ENCODE results near the gene CSNK2A3. TPM values are rescaled to one million over a fixed set of nuclear protein-coding genes. Genes with fewer than 3 reads are reported as not detected.

CSNK2A3 gene
- polyA plus RNA-seq, 1 donor (not counting 4 experiments of a cell fraction or from before 2014, with no cell fraction given), result 2.6 TPM

DNA sequence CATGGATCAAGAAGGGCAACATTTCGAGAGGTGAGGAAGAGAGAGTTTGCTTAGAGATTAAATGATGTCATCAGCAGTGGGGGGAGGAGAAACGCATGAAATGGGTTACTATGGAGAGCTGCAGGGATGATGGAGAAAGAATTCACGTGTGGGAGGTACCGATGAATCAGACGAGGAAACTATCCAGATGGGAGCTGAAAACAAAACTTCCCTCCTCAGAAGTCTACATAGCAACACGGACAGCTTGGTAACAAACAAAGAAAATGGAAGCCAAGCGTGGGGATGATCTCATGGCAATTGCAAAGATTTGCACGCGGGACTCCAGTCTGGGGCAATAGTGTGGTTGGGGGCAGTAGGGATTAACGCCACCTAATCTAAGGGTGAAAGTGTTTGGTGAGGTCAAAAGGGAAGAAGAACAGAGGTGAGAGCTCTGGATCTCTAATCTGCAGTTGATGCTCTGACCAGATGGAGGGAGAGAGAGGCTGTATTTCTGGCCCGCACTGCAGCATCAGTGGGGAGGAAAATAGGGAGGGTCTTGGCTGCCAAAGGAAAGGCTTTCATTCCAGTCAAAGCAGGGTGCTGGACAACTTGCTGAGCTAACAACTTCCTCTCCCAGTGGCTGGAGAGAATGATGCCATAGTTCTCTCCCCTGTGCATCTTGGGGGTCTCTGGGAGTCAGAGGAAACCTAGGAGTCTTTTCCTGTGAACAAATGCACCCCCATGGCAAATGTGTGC is 43.4 kb upstream of the CSNK2A3 start:
- no peak for TF ChIP-seq EZH2 (IDR thresholded peaks at IDR 0.05; ENCODE audit: low read length)
- TF ChIP-seq, protein P1, sequence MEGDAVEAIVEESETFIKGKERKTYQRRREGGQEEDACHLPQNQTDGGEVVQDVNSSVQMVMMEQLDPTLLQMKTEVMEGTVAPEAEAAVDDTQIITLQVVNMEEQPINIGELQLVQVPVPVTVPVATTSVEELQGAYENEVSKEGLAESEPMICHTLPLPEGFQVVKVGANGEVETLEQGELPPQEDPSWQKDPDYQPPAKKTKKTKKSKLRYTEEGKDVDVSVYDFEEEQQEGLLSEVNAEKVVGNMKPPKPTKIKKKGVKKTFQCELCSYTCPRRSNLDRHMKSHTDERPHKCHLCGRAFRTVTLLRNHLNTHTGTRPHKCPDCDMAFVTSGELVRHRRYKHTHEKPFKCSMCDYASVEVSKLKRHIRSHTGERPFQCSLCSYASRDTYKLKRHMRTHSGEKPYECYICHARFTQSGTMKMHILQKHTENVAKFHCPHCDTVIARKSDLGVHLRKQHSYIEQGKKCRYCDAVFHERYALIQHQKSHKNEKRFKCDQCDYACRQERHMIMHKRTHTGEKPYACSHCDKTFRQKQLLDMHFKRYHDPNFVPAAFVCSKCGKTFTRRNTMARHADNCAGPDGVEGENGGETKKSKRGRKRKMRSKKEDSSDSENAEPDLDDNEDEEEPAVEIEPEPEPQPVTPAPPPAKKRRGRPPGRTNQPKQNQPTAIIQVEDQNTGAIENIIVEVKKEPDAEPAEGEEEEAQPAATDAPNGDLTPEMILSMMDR (optimal IDR thresholded peaks at IDR 0.05 in 1 of 3, IDR thresholded peaks at IDR 0.05 in 1 of 3, conservative IDR thresholded peaks at IDR 0.05 in 1 of 3; ENCODE audit: extremely low read depth in 1 of 3, insufficient read depth in 2 of 3, low read length in 3 of 3), result no peak
- Histone ChIP-seq H3K4me1 (ENCODE audit: control insufficient read depth, extremely low read depth, insufficient read depth, low read length) (peaks cover 26% of the 10 kb centered on the region), H3K9me3 (ENCODE audit: control insufficient read depth, low read depth, low read length) (no peaks in the 10 kb centered on the region), H3K4me3 (ENCODE audit: control insufficient read depth in 2 of 3, extremely low read depth in 1 of 3, insufficient read depth in 2 of 3, low read depth in 1 of 3, low read length in 3 of 3) (no peak overlapping the region), H2AFZ (ENCODE audit: control insufficient read depth, low read length) (no peak overlapping the region), H3K9me1 (ENCODE audit: control insufficient read depth, extremely low read depth, insufficient read depth, low read length) (no peaks in the 10 kb centered on the region), H3K9ac (ENCODE audit: control insufficient read depth, extremely low read depth, insufficient read depth, low read length) (no peak overlapping the region), H3K36me3 (ENCODE audit: control insufficient read depth in 2 of 2, extremely low read depth in 1 of 2, insufficient read depth in 2 of 2, low read length in 2 of 2) (no peaks in the 10 kb centered on the region), H3K4me2 (ENCODE audit: control insufficient read depth, extremely low read depth, insufficient read depth, low read depth, low read length) (no peak overlapping the region), H3K27me3 (ENCODE audit: control insufficient read depth, extremely low read depth, insufficient read depth, low read length) (no peaks in the 10 kb centered on the region), H3K79me2 (ENCODE audit: control insufficient read depth, insufficient read depth, low read length) (no peaks in the 10 kb centered on the region), H3K27ac (ENCODE audit: control insufficient read depth, insufficient read depth, low read length) (no peak overlapping the region), H4K20me1 (ENCODE audit: control insufficient read depth, extremely low read depth, insufficient read depth, low read length) (no peaks in the 10 kb centered on the region)
- no peak for DNase-seq (ENCODE audit: low read depth, low spot score)
- dilution Hi-C loops (cut with MboI; ENCODE audit: extremely low pct_ligation_motif_present, low sequenced_read_pairs), result no loop called here
- no peak for FAIRE-seq

DNA sequence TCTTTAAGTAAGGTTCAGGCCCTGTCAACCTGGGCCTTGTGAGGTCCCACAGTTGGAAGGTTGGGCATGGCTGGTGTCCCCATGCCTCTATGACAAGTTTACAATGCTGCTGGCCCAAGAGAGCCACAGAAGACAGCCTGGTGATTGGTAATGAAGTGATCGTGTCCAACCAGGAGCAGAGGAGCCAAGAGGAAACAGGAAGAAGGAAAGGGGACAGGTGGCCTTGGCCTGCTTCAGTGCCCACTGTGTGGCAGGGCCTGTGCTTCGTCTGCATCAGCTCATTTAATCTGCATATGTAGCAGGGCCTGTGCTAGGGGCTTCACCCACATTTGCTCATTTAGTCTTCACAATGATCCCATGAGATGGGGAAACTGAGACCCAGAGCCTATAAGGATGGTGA is 42.1 kb upstream of the CSNK2A3 start:
- H3K9me3 ChIP-seq (ENCODE audit: control insufficient read depth, low read depth, low read length), result no peaks in the 10 kb centered on the region
- H3K4me1 ChIP-seq (ENCODE audit: control insufficient read depth, extremely low read depth, insufficient read depth, low read length), result peaks cover 16% of the 10 kb centered on the region
- dilution Hi-C loops (cut with MboI; ENCODE audit: extremely low pct_ligation_motif_present, low sequenced_read_pairs), result no loop called here
- H3K79me2 ChIP-seq (ENCODE audit: control insufficient read depth, insufficient read depth, low read length), result no peaks in the 10 kb centered on the region
- DNase-seq (ENCODE audit: low read depth, low spot score) (no peak), FAIRE-seq (no peak)
- H3K4me3 ChIP-seq (ENCODE audit: control insufficient read depth in 2 of 3, extremely low read depth in 1 of 3, insufficient read depth in 2 of 3, low read depth in 1 of 3, low read length in 3 of 3), result no peak overlapping the region
- H3K9me1 ChIP-seq (ENCODE audit: control insufficient read depth, extremely low read depth, insufficient read depth, low read length), result no peaks in the 10 kb centered on the region
- H3K36me3 ChIP-seq (ENCODE audit: control insufficient read depth in 2 of 2, extremely low read depth in 1 of 2, insufficient read depth in 2 of 2, low read length in 2 of 2), result no peaks in the 10 kb centered on the region
- H3K27ac ChIP-seq (ENCODE audit: control insufficient read depth, insufficient read depth, low read length), result no peak overlapping the region
- H3K9ac ChIP-seq (ENCODE audit: control insufficient read depth, extremely low read depth, insufficient read depth, low read length), result no peak overlapping the region
- no peak overlapping the region for H3K4me2 ChIP-seq (ENCODE audit: control insufficient read depth, extremely low read depth, insufficient read depth, low read depth, low read length)
- H4K20me1 ChIP-seq (ENCODE audit: control insufficient read depth, extremely low read depth, insufficient read depth, low read length), result no peaks in the 10 kb centered on the region
- TF ChIP-seq EZH2 (IDR thresholded peaks at IDR 0.05; ENCODE audit: low read length), result no peak
- TF ChIP-seq, protein P1 (optimal IDR thresholded peaks at IDR 0.05 in 1 of 3, IDR thresholded peaks at IDR 0.05 in 1 of 3, conservative IDR thresholded peaks at IDR 0.05 in 1 of 3; ENCODE audit: extremely low read depth in 1 of 3, insufficient read depth in 2 of 3, low read length in 3 of 3), result no peak
- no peak overlapping the region for H2AFZ ChIP-seq (ENCODE audit: control insufficient read depth, low read length)
- no peaks in the 10 kb centered on the region for H3K27me3 ChIP-seq (ENCODE audit: control insufficient read depth, extremely low read depth, insufficient read depth, low read length)

Data from keratinocyte (primary cell).